Endothelial cell of umbilical vein (primary cell): ENCODE results near the gene TRMT2A. TPM values are rescaled to one million over a fixed set of nuclear protein-coding genes. Genes with fewer than 3 reads are reported as not detected.

Experiments used
- BruUV-seq: library from RNA; stranded (reverse); fragments of 400-500 nt; replicated peaks from 2 replicates; lab custom pipeline; 2021; lab: Mats Ljungman, UMichigan
- CTCF ChIA-PET: fragments of 300-600, 350-600 bp; sonication (Branson Sonifier 250); formaldehyde crosslinking; loops from one replicate; lab custom pipeline; 2021; ENCODE audit warnings: antibody characterized with exemption, inconsistent platforms; lab: Charles Lee
- POLR2A ChIA-PET: fragments of 300-600, 350-600 bp; sonication (Branson Sonifier 250); formaldehyde crosslinking; loops from one replicate; lab custom pipeline; 2021; ENCODE audit warnings: antibody characterized with exemption, inconsistent platforms; lab: Charles Lee
- DNase-seq: peaks from one replicate; pipeline ENCODE4 v3.0.0-alpha.2; 2011; ENCODE audit warnings: low read depth, low spot score
- FAIRE-seq: peaks from 2 replicates; lab custom pipeline; 2011; peaks lifted over from hg19 to GRCh38; lab: Jason Lieb, UNC
- H2AFZ ChIP-seq: 2 replicates; pipeline ENCODE4 v1.6.0; 2012; ENCODE audit warnings: low read depth, low read length, control low read depth, inconsistent platforms
- H3K27ac ChIP-seq: 2 replicates; pipeline ENCODE4 v1.5.1; 2011; ENCODE audit warnings: low read depth, mild to moderate bottlenecking, control low read depth, low read length, moderate library complexity; ENCODE audit not compliant: insufficient read depth
- H3K27me3 ChIP-seq, 2 experiments: 2 replicates each; pipeline versions ENCODE4 v1.6.0 to v1.6.1; 2011; ENCODE audit warnings: low read length in 2 of 2, mixed read lengths in 1 of 2; ENCODE audit not compliant: control insufficient read depth in 2 of 2, insufficient read depth in 2 of 2
- H3K36me3 ChIP-seq, 2 experiments: 2 replicates in 1 of 2; 3 replicates in 1 of 2; pipeline ENCODE4 v1.5.1; 2011; ENCODE audit warnings: low read length in 2 of 2, mild to moderate bottlenecking in 1 of 2, moderate library complexity in 1 of 2; ENCODE audit not compliant: control insufficient read depth in 2 of 2, insufficient read depth in 2 of 2; ENCODE audit errors: extremely low read depth in 1 of 2
- H3K4me1 ChIP-seq: 3 replicates; pipeline ENCODE4 v1.5.1; 2011; ENCODE audit warnings: mild to moderate bottlenecking, low read length; ENCODE audit not compliant: control insufficient read depth, insufficient read depth; ENCODE audit errors: extremely low read depth
- H3K4me2 ChIP-seq: 2 replicates; pipeline ENCODE4 v1.6.1; 2011; ENCODE audit warnings: low read length, control low read depth, mixed read lengths; ENCODE audit not compliant: insufficient read depth
- H3K4me3 ChIP-seq, 3 experiments: fragments of 200-600 bp in 1 of 3; sonication (generic), shearing (Covaris generic) in 1 of 3; replicated peaks in 1 of 3; 2 replicates each; pipeline ENCODE4 v1.5.1; 2011 to 2016; ENCODE audit warnings: control low read depth in 3 of 3, low read length in 3 of 3, mild to moderate bottlenecking in 2 of 3, inconsistent platforms in 1 of 3, low read depth in 1 of 3, moderate library complexity in 1 of 3; ENCODE audit not compliant: insufficient read depth in 1 of 3
- H3K79me2 ChIP-seq: 2 replicates; pipeline ENCODE4 v1.6.0; 2012; ENCODE audit warnings: low read length, inconsistent platforms; ENCODE audit not compliant: control insufficient read depth, insufficient read depth
- H3K9ac ChIP-seq: replicated peaks from 2 replicates; pipeline ENCODE3; 2011; ENCODE audit warnings: low read length, control low read depth; ENCODE audit not compliant: insufficient read depth; ENCODE audit errors: extremely low read depth
- H3K9me1 ChIP-seq: replicated peaks from 3 replicates; pipeline ENCODE4 v1.6.0; 2011; ENCODE audit warnings: mild to moderate bottlenecking, low read length; ENCODE audit not compliant: control insufficient read depth, insufficient read depth; ENCODE audit errors: extremely low read depth
- H3K9me3 ChIP-seq: replicated peaks from 2 replicates; pipeline ENCODE4 v1.5.1; 2012; ENCODE audit warnings: low read length, inconsistent platforms; ENCODE audit not compliant: control insufficient read depth, insufficient read depth
- H4K20me1 ChIP-seq: replicated peaks from 2 replicates; pipeline ENCODE3; 2011; ENCODE audit warnings: mild to moderate bottlenecking, low read length; ENCODE audit not compliant: control insufficient read depth, insufficient read depth; ENCODE audit errors: extremely low read depth
- CTCF ChIP-seq, 2 donors: IDR thresholded peaks; 1 replicate in 1 of 2; 2 replicates in 1 of 2; pipeline ENCODE4 v1.5.1; 2011; ENCODE audit warnings: low read length in 2 of 2, mild to moderate bottlenecking in 2 of 2, moderate library complexity in 2 of 2, control low read depth in 1 of 2, inconsistent platforms in 1 of 2, low read depth in 1 of 2; ENCODE audit not compliant: insufficient read depth in 1 of 2; ENCODE audit errors: extremely low read depth in 1 of 2
- FOS ChIP-seq: IDR thresholded peaks from 2 replicates; pipeline ENCODE4 v1.6.1; 2011; ENCODE audit warnings: mild to moderate bottlenecking, low read length, moderate library complexity, borderline replicate concordance; ENCODE audit not compliant: insufficient read depth
- GATA2 ChIP-seq: IDR thresholded peaks from 2 replicates; pipeline ENCODE4 v1.7.0; 2011; ENCODE audit warnings: low read depth, mild to moderate bottlenecking, moderate library complexity, mixed read lengths, low read length; ENCODE audit not compliant: insufficient read length, insufficient read depth
- JUN ChIP-seq: IDR thresholded peaks from 2 replicates; pipeline ENCODE4 v1.6.1; 2011; ENCODE audit warnings: borderline replicate concordance, low read depth; ENCODE audit not compliant: insufficient read length, insufficient read depth
- MAX ChIP-seq: IDR thresholded peaks from 2 replicates; pipeline ENCODE4 v1.6.1; 2011; ENCODE audit not compliant: insufficient read depth, insufficient read length
- MYC ChIP-seq: IDR thresholded peaks from one replicate; pipeline ENCODE4 v1.6.1; 2011; ENCODE audit warnings: mild to moderate bottlenecking, low read depth, low read length
- POLR2AphosphoS5 ChIP-seq: IDR thresholded peaks from 2 replicates; pipeline ENCODE4 v1.6.1; 2012; ENCODE audit warnings: low read depth, mild to moderate bottlenecking, control low read depth, low read length, moderate library complexity; ENCODE audit not compliant: insufficient read depth
- dilution Hi-C: fragments of 300-500 bp; cut with MboI; formaldehyde crosslinking; loops from one replicate; pipeline ENCODE4 v1.15.0; 2019; ENCODE audit warnings: low sequenced_read_pairs; ENCODE audit not compliant: extremely low pct_ligation_motif_present
- intact Hi-C: fragments of 100-400 bp; cut with micrococcal nuclease; formaldehyde crosslinking; loops from one replicate; pipeline ENCODE4 v1.10.0; 2022
- polyA plus RNA-seq, 4 experiments: library from polyadenylated mRNA; depleted of rRNA in 3 of 4; stranded (reverse) in 3 of 4; unstranded in 1 of 4; fragments of >200 nt; gene quantifications; 2 replicates each; pipeline versions ENCODE4 v1.2.1 to v1.2.3, GENCODE V29; 2011 to 2012; ENCODE audit warnings: missing spikeins in 1 of 4
- total RNA-seq: library from RNA; stranded (reverse); gene quantifications from 2 replicates; pipeline ENCODE4 v1.2.3, GENCODE V29; 2021

TRMT2A gene
- total and polyA plus RNA-seq, 2 donors (not counting 3 experiments of a cell fraction or from before 2014, with no cell fraction given), result 51.2 to 61.9 TPM

- Histone ChIP-seq H3K27ac (no peak overlapping the region), H3K36me3 (peaks cover 2 to 15% of the 10 kb centered on the region in 2 experiments), H4K20me1 (no peaks in the 10 kb centered on the region), H3K9me3 (no peaks in the 10 kb centered on the region), H3K4me1 (peaks cover 12% of the 10 kb centered on the region), H3K79me2 (no peaks in the 10 kb centered on the region), H3K9ac (no peak overlapping the region), H3K27me3 (no peaks in the 10 kb centered on the region), H2AFZ (no peak overlapping the region), H3K4me3 (no peak overlapping the region), H3K9me1 (no peaks in the 10 kb centered on the region), H3K4me2 (no peak overlapping the region)
- dilution Hi-C loops, result no loop called here
- DNase-seq (no peak), FAIRE-seq (peak; percentile 86)
- BruUV-seq, result no TSS peak
- intact Hi-C loops, result no loop called here
- TF ChIP-seq MYC, result no peak
- no peak for TF ChIP-seq GATA2
- peak; percentile 13 for TF ChIP-seq JUN
- ChIA-PET POLR2A (no interaction called here), CTCF (interaction anchor here (1.1 to 1.7 kb wide), 2 partner anchors 15 to 28 kb away, joined by 3 to 4 read pairs; no protein-coding TSS in a partner anchor)
Observed at GRCh38 chr22:20062766-20063083, 54.3 kb downstream of the TRMT2A start.

- no TSS peak for BruUV-seq
- H3K36me3 ChIP-seq, result peaks cover 2 to 15% of the 10 kb centered on the region in 2 experiments
- H3K9me3 ChIP-seq, result no peaks in the 10 kb centered on the region
- H3K4me1 ChIP-seq, result peaks cover 12% of the 10 kb centered on the region
- no peaks in the 10 kb centered on the region for H3K9me1 ChIP-seq
- dilution Hi-C loops, result no loop called here
- no peak overlapping the region for H3K9ac ChIP-seq
- intact Hi-C loops, result no loop called here
- no peak overlapping the region for H3K4me3 ChIP-seq
- TF ChIP-seq CTCF (IDR thresholded peaks at IDR 0.05; ENCODE audit: extremely low read depth in 1 of 2, insufficient read depth in 1 of 2, low read depth in 1 of 2, low read length in 2 of 2), result no peak
- no peak for TF ChIP-seq POLR2AphosphoS5
- TF ChIP-seq JUN, result no peak
- no peak for TF ChIP-seq FOS
- no peak for TF ChIP-seq MAX
- no peak for FAIRE-seq
- H2AFZ ChIP-seq, result no peak overlapping the region
- H3K27me3 ChIP-seq, result no peaks in the 10 kb centered on the region
- CTCF ChIA-PET, result interaction anchor here (1.0 to 1.7 kb wide), 5 partner anchors 14 to 109 kb away, joined by 3 to 4 read pairs (median 4); no protein-coding TSS in a partner anchor
- H3K79me2 ChIP-seq, result no peaks in the 10 kb centered on the region
- no peak overlapping the region for H3K27ac ChIP-seq
- no peak overlapping the region for H3K4me2 ChIP-seq
- no peaks in the 10 kb centered on the region for H4K20me1 ChIP-seq
- POLR2A ChIA-PET, result no interaction called here
- DNase-seq, result no peak
Observed at GRCh38 chr22:20062043-20062765, 54.8 kb downstream of the TRMT2A start.
